ENCODE measurements around the gene SRRM4. TPM values are rescaled to one million over a fixed set of nuclear protein-coding genes. Genes with fewer than 3 reads are reported as not detected.

The SRRM4 gene
- total RNA-seq, 2 donors from 2014 or later: 0.10 TPM; not detected in 1

Other genes with a start within 250 kb of the SRRM4 start
- 100 to 1,000 TPM in 1 of 2 donors, 10 to 100 TPM in 1; 92.0 to 181 TPM for gene HSPB8, start 197.4 kb downstream of the SRRM4 start, total RNA-seq